ENCODE measurements around the gene CD81.

DNA sequence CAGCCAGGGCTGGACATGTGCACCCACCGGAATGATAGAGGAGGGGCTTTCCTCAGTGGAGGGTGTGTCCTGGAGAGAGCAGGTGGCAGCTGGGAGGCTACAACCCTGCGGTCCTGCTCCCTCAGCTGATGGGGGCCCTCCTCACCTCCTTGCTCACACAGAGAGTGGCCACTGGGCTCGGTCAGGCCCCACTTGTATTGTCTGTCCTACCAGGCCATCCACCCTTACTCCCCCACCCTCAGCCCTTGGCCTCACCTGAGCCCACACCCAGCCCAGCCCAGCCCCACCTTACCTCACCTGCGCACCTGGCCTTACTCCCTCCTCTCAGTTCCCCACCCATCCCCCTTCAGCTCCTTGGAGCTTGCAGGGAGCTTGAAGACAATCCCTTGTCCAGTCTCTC lies 64.1 kb downstream of the CD81 start:
- TF ChIP-seq, protein P1, sequence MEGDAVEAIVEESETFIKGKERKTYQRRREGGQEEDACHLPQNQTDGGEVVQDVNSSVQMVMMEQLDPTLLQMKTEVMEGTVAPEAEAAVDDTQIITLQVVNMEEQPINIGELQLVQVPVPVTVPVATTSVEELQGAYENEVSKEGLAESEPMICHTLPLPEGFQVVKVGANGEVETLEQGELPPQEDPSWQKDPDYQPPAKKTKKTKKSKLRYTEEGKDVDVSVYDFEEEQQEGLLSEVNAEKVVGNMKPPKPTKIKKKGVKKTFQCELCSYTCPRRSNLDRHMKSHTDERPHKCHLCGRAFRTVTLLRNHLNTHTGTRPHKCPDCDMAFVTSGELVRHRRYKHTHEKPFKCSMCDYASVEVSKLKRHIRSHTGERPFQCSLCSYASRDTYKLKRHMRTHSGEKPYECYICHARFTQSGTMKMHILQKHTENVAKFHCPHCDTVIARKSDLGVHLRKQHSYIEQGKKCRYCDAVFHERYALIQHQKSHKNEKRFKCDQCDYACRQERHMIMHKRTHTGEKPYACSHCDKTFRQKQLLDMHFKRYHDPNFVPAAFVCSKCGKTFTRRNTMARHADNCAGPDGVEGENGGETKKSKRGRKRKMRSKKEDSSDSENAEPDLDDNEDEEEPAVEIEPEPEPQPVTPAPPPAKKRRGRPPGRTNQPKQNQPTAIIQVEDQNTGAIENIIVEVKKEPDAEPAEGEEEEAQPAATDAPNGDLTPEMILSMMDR (IDR thresholded peaks at IDR 0.05; ENCODE audit: insufficient read depth, low read length, poor library complexity, severe bottlenecking): no peak
- no peak for TF ChIP-seq EZH2phosphoT487 (conservative IDR thresholded peaks at IDR 0.05; ENCODE audit: low read length)

Data from SU-DHL-6 (cell line).